HEK293 (cell line): ENCODE results near the gene BORCS6.

Source experiments
- EGR2 ChIP-seq: fragments of 450-650 bp; formaldehyde crosslinking; IDR thresholded peaks from 2 replicates; pipeline ENCODE4 v1.5.1; 2016; ENCODE audit warnings: low read depth, missing biosample characterization, missing genetic modification characterization
- GLIS1 ChIP-seq: fragments of 450-650 bp; formaldehyde crosslinking; IDR thresholded peaks from 2 replicates; pipeline ENCODE4 v1.5.1; 2016; ENCODE audit warnings: missing biosample characterization, missing genetic modification characterization
- HOXD13 ChIP-seq: sonication (generic); formaldehyde crosslinking; IDR thresholded peaks from 2 replicates; pipeline ENCODE4 v1.8.0; 2022; ENCODE audit warnings: missing genetic modification reagents, borderline replicate concordance
- IKZF3 ChIP-seq: fragments of 450-650 bp; IDR thresholded peaks from 2 replicates; pipeline ENCODE4 v1.5.0; 2018; ENCODE audit warnings: missing biosample characterization, mild to moderate bottlenecking, missing genetic modification characterization, moderate library complexity
- KLF16 ChIP-seq: fragments of 450-650 bp; formaldehyde crosslinking; IDR thresholded peaks from 2 replicates; pipeline ENCODE4 v1.5.1; 2017; ENCODE audit warnings: missing biosample characterization, missing genetic modification characterization
- KLF8 ChIP-seq: fragments of 450-650 bp; formaldehyde crosslinking; IDR thresholded peaks from 2 replicates; pipeline ENCODE4 v1.5.1; 2016; ENCODE audit warnings: missing biosample characterization, missing genetic modification characterization
- MZF1 ChIP-seq: fragments of 450-650 bp; formaldehyde crosslinking; IDR thresholded peaks from 2 replicates; pipeline ENCODE4 v1.5.1; 2017; ENCODE audit warnings: missing biosample characterization, missing genetic modification characterization, borderline replicate concordance
- REPIN1 ChIP-seq: fragments of 450-650 bp; formaldehyde crosslinking; IDR thresholded peaks from 2 replicates; pipeline ENCODE4 v1.5.1; 2017; ENCODE audit warnings: missing biosample characterization, missing genetic modification characterization, low read depth
- SP2 ChIP-seq: fragments of 450-650 bp; formaldehyde crosslinking; IDR thresholded peaks from 2 replicates; pipeline ENCODE4 v1.5.1; 2016; ENCODE audit warnings: missing biosample characterization, missing genetic modification characterization
- TRIM28 ChIP-seq: IDR thresholded peaks from 2 replicates; pipeline ENCODE4 v1.6.1; 2011; ENCODE audit warnings: low read length, control low read depth, borderline replicate concordance
- ZNF24 ChIP-seq: fragments of 450-650 bp; formaldehyde crosslinking; IDR thresholded peaks from 2 replicates; pipeline ENCODE4 v1.5.1; 2016; ENCODE audit warnings: missing biosample characterization, missing genetic modification characterization
- ZNF274 ChIP-seq, 2 experiments: fragments of 200-500 bp in 1 of 2; fragments of 450-650 bp in 1 of 2; sonication (Bioruptor generic) in 1 of 2; formaldehyde crosslinking in 1 of 2; IDR thresholded peaks; 2 replicates each; pipeline versions ENCODE4 v1.5.1 to v1.6.1; 2014 to 2016; ENCODE audit warnings: borderline replicate concordance in 1 of 2, inconsistent platforms in 1 of 2, low read length in 1 of 2, missing biosample characterization in 1 of 2, missing genetic modification characterization in 1 of 2
- ZNF335 ChIP-seq: fragments of 450-650 bp; formaldehyde crosslinking; conservative IDR thresholded peaks from 2 replicates; pipeline ENCODE4 v1.5.1; 2016; ENCODE audit warnings: missing biosample characterization, missing genetic modification characterization
- ZNF366 ChIP-seq: fragments of 450-650 bp; formaldehyde crosslinking; conservative IDR thresholded peaks from 2 replicates; pipeline ENCODE4 v1.5.1; 2016; ENCODE audit warnings: missing biosample characterization, missing genetic modification characterization
- ZNF404 ChIP-seq: fragments of 450-650 bp; formaldehyde crosslinking; IDR thresholded peaks from 2 replicates; pipeline ENCODE4 v1.5.1; 2017; ENCODE audit warnings: missing biosample characterization, missing genetic modification characterization
- ZNF501 ChIP-seq: fragments of 450-650 bp; formaldehyde crosslinking; IDR thresholded peaks from 2 replicates; pipeline ENCODE4 v1.5.1; 2016; ENCODE audit warnings: missing biosample characterization, missing genetic modification characterization
- ZNF600 ChIP-seq: fragments of 450-650 bp; formaldehyde crosslinking; IDR thresholded peaks from 2 replicates; pipeline ENCODE4 v1.5.1; 2016; ENCODE audit warnings: missing biosample characterization, missing genetic modification characterization
- ZNF629 ChIP-seq: fragments of 450-650 bp; formaldehyde crosslinking; IDR thresholded peaks from 2 replicates; pipeline ENCODE4 v1.5.1; 2017; ENCODE audit warnings: missing biosample characterization, missing genetic modification characterization
- ZNF670 ChIP-seq: fragments of 450-650 bp; formaldehyde crosslinking; IDR thresholded peaks from 2 replicates; pipeline ENCODE4 v1.5.1; 2016; ENCODE audit warnings: missing biosample characterization, missing genetic modification characterization, low read depth
- ZNF776 ChIP-seq: fragments of 450-650 bp; formaldehyde crosslinking; IDR thresholded peaks from 2 replicates; pipeline ENCODE4 v1.5.0; 2017; ENCODE audit warnings: missing biosample characterization, missing genetic modification characterization, borderline replicate concordance
- ZSCAN23 ChIP-seq: fragments of 450-650 bp; formaldehyde crosslinking; IDR thresholded peaks from 2 replicates; pipeline ENCODE4 v1.5.1; 2016; ENCODE audit warnings: missing biosample characterization, missing genetic modification characterization
- ZXDB ChIP-seq: fragments of 450-650 bp; formaldehyde crosslinking; IDR thresholded peaks from 2 replicates; pipeline ENCODE4 v1.5.1; 2016; ENCODE audit warnings: missing biosample characterization, missing genetic modification characterization
- TF ChIP-seq, protein P1 (sequence below): fragments of 450-650 bp; formaldehyde crosslinking; IDR thresholded peaks from 2 replicates; pipeline ENCODE4 v1.5.1; 2016; ENCODE audit warnings: missing biosample characterization, missing genetic modification characterization
- TF ChIP-seq, protein P2 (sequence below): fragments of 450-650 bp; formaldehyde crosslinking; IDR thresholded peaks from 2 replicates; pipeline ENCODE4 v1.5.1; 2016; ENCODE audit warnings: missing biosample characterization, missing genetic modification characterization
- TF ChIP-seq, protein P3 (sequence below): fragments of 450-650 bp; formaldehyde crosslinking; IDR thresholded peaks from 2 replicates; pipeline ENCODE4 v1.5.1; 2016; ENCODE audit warnings: missing biosample characterization, missing genetic modification characterization
- TF ChIP-seq, protein P4 (sequence below): fragments of 450-650 bp; formaldehyde crosslinking; IDR thresholded peaks from 2 replicates; pipeline ENCODE4 v1.5.1; 2016; ENCODE audit warnings: missing biosample characterization, missing genetic modification characterization

BORCS6 gene

GRCh38 chr17:8192070-8192815 is 2.3 kb upstream of the BORCS6 start (continued):
- TF ChIP-seq, protein P1, sequence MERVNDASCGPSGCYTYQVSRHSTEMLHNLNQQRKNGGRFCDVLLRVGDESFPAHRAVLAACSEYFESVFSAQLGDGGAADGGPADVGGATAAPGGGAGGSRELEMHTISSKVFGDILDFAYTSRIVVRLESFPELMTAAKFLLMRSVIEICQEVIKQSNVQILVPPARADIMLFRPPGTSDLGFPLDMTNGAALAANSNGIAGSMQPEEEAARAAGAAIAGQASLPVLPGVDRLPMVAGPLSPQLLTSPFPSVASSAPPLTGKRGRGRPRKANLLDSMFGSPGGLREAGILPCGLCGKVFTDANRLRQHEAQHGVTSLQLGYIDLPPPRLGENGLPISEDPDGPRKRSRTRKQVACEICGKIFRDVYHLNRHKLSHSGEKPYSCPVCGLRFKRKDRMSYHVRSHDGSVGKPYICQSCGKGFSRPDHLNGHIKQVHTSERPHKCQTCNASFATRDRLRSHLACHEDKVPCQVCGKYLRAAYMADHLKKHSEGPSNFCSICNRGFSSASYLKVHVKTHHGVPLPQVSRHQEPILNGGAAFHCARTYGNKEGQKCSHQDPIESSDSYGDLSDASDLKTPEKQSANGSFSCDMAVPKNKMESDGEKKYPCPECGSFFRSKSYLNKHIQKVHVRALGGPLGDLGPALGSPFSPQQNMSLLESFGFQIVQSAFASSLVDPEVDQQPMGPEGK (tag by site-specific recombination), result peak; percentile 55; the same call in 1 of the 2 replicates
- no peak for TF ChIP-seq REPIN1 (tag by site-specific recombination)
- no peak for TF ChIP-seq ZXDB (tag by site-specific recombination)
- TF ChIP-seq, protein P2, sequence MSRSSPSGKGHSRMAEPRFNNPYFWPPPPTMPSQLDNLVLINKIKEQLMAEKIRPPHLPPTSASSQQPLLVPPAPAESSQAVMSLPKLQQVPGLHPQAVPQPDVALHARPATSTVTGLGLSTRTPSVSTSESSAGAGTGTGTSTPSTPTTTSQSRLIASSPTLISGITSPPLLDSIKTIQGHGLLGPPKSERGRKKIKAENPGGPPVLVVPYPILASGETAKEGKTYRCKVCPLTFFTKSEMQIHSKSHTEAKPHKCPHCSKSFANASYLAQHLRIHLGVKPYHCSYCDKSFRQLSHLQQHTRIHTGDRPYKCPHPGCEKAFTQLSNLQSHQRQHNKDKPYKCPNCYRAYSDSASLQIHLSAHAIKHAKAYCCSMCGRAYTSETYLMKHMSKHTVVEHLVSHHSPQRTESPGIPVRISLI (tag by site-specific recombination), result no peak
- peak; percentile 73 for TF ChIP-seq IKZF3
- TF ChIP-seq ZNF670, result no peak
- no peak for TF ChIP-seq HOXD13
- TF ChIP-seq ZNF24, result 0 out of 2 replicates have a peak, but pooled peaks have one; percentile 23
- TF ChIP-seq MZF1 (tag by site-specific recombination), result peak; percentile 98
- TF ChIP-seq, protein P3, sequence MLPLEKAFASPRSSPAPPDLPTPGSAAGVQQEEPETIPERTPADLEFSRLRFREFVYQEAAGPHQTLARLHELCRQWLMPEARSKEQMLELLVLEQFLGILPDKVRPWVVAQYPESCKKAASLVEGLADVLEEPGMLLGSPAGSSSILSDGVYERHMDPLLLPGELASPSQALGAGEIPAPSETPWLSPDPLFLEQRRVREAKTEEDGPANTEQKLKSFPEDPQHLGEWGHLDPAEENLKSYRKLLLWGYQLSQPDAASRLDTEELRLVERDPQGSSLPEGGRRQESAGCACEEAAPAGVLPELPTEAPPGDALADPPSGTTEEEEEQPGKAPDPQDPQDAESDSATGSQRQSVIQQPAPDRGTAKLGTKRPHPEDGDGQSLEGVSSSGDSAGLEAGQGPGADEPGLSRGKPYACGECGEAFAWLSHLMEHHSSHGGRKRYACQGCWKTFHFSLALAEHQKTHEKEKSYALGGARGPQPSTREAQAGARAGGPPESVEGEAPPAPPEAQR (tag by site-specific recombination), result peak; percentile 16; the same call in 1 of the 2 replicates
- no peak for TF ChIP-seq ZNF404 (tag by site-specific recombination)
- TF ChIP-seq ZNF776 (tag by site-specific recombination), result no peak
- TF ChIP-seq ZNF600 (tag by site-specific recombination), result peak; percentile 74; the same call in 1 of the 2 replicates
- TF ChIP-seq ZNF501 (tag by site-specific recombination), result peak; percentile 65; the same call in 1 of the 2 replicates
- peak; percentile 38; the same call in 1 of the 2 replicates for TF ChIP-seq GLIS1 (tag by site-specific recombination)
- TF ChIP-seq TRIM28, result peak; percentile 48; the same call in 1 of the 2 replicates
- TF ChIP-seq ZNF629 (tag by site-specific recombination), result peak; percentile 48
- TF ChIP-seq EGR2 (tag by site-specific recombination), result peak; percentile 71; the same call in 1 of the 2 replicates
- TF ChIP-seq ZNF366 (tag by site-specific recombination), result peak; percentile 94
- TF ChIP-seq ZNF335 (tag by site-specific recombination), result peak; percentile 41
- TF ChIP-seq, protein P4, sequence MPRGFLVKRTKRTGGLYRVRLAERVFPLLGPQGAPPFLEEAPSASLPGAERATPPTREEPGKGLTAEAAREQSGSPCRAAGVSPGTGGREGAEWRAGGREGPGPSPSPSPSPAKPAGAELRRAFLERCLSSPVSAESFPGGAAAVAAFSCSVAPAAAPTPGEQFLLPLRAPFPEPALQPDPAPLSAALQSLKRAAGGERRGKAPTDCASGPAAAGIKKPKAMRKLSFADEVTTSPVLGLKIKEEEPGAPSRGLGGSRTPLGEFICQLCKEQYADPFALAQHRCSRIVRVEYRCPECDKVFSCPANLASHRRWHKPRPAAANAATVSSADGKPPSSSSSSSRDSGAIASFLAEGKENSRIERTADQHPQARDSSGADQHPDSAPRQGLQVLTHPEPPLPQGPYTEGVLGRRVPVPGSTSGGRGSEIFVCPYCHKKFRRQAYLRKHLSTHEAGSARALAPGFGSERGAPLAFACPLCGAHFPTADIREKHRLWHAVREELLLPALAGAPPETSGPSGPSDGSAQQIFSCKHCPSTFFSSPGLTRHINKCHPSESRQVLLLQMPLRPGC (tag by site-specific recombination), result peak; percentile 30; the same call in 1 of the 2 replicates
- no peak for TF ChIP-seq ZSCAN23 (tag by site-specific recombination)
- no peak for TF ChIP-seq ZNF274 (IDR thresholded peaks at IDR 0.05; ENCODE audit: low read length)
- no peak for TF ChIP-seq ZNF274 (tag by site-specific recombination; IDR thresholded peaks at IDR 0.05; ENCODE audit: borderline replicate concordance)
- TF ChIP-seq KLF16 (tag by site-specific recombination), result peak; percentile 62
- peak; percentile 76 for TF ChIP-seq SP2 (tag by site-specific recombination)
- peak; percentile 75 for TF ChIP-seq KLF8 (tag by site-specific recombination)
